H54 (cell line): ENCODE measurements around the gene EMC6.

Experiments used
- DNase-seq: peaks from one replicate; pipeline ENCODE4 v3.0.0; 2011; ENCODE audit warnings: low spot score, mixed read lengths; ENCODE audit not compliant: insufficient read length
- FAIRE-seq: peaks from 3 replicates; lab custom pipeline; 2011; peaks lifted over from hg19 to GRCh38; lab: Jason Lieb, UNC
- POLR2A ChIP-seq: IDR thresholded peaks from 2 replicates; pipeline ENCODE4 v1.6.1; 2011; ENCODE audit warnings: low read depth, mild to moderate bottlenecking, low read length

Gene EMC6

DNA sequence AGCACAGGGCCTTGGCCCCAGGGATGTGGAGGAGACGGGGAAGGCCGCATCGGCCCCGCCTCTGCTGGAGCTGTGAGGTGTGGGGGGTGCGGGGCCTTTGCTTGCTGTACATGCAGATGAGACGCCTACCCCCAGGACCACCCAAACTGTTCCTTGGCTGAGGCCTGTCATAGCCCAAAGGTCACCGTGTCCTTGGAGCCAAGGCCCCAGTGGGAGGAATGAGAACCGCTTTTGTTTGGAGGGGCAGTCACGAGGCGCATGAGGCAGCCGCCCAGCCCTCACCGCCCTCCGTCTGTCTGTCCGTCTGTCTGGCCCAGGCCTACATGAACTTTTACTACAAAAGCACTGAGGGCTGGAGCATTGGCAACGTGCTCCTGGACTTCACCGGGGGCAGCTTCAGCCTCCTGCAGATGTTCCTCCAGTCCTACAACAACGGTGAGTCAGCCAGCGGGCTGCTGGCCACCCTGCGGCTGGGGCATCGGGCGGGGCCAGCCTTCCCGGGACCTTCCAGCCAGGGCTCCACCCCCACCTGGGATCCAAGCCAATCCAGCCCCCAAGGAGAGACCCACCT lies 9.0 kb upstream of the EMC6 start:
- TF ChIP-seq POLR2A, result no peak; the same call in 1 of the 2 replicates
- DNase-seq (peak; percentile 93), FAIRE-seq (peak; percentile 92)

DNA sequence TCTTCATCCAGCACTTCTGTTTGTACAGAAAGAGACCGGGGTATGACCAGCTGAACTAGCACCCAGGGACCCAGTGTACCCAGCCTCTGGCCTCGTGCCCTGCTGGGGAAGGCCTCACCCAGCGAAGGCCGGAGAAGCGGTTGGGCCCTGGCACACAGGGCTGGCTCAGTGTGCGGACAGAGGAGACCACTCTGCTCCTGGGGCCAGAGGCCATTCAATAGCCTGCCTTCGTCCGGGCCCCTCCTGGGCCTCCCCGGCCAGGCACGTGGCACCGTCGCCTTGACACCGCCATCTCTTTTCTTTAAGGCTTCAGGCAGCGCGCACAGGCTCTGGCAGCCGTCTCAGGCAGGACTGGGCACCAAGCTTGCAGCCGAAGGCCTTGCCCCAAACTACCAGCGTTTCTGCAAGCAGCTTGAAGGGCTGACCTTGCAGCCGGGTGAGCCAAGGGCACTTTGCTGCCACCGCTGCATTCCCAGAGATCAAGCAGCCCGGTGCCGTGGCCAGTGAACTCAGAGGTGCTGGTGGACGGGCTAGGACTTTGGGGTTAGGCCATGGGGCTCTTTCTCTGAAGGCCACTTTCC lies 8.2 kb upstream of the EMC6 start:
- TF ChIP-seq POLR2A, result no peak
- FAIRE-seq, result no peak
- no peak for DNase-seq

DNA sequence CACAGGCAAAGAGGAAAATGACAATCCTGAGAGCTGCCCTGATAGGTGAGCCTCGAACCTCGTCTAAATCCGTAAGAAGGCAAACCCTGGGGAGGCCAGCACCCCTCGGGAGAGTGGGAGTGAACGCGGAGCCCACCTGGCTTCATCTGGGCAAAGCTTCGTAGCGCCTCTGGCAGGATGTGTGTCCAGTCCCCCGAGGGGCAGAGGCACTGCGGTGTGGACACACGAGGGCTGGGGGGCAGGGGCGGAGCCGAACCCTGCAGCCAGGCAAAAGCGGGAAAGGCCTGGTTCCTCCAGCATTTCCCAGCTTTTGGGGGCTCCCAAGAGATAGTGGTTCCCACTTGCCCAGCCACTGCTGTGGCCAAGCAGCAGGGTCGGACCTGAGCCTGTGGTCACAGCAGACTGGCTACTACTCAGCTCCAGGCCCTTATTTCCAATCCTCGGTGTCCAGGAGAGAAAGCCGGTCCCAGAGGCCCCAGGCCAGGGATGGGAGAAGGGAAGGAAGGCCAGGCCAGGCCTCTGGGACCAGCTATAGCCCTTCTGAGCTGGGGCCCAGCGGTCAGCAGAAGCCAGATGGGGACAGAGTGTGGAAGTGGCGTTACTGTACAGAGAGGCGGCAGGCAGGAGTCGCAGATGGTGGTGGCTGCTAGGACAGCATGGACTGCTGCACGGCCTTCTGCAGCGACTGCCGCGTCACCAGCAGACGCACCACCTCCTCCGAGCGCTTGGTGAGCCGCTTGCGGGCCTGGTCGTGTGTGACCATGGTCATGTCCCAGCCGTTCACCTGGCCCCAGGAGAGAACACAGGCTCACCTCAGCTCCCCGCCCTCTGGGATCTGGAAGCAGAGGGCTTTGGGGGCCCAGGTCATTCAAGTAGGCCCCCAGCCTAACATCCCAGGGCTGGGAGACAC lies 5.3 kb upstream of the EMC6 start:
- FAIRE-seq (no peak), DNase-seq (no peak)
- no peak for TF ChIP-seq POLR2A

DNA sequence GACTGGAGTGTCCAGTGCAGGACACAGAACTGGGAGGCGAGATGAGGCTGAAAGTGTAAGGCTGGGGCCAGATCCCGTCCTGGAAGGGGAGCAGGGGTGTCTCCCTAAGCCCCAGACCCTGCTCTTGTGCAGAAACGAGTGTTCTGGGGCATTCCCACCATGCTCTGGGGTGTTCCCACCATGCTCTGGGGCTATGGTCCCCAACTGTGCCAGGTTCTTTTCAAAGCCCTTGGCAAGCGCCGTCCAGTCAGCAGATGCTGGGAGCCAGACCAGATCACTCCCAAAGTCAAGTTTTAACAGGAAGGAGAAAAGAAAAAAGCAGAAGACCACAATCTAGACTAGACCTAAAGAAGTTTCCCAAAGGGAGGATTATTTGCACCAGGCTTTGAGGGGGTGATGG lies 2.8 kb upstream of the EMC6 start:
- no peak for TF ChIP-seq POLR2A
- FAIRE-seq (no peak), DNase-seq (no peak)

DNA sequence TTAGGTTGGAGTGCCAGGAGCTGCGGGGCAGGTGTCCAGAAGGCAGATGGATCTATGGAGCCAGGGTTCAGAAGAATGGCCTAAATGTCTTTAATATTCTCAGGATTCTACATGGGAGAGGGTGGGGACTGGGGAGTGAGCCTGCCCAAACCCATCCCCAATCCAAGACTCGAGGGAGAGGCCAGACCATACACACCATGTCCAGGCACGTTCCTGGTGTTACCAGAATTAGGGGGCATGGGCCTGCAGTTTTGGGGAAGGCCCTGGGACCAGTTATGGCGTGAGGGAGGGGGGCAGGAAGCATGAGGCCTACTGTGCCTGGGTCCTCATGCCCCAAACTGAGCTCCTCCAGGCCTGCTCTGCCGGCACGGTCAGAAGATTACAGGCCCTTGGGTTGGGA lies 2.1 kb upstream of the EMC6 start:
- FAIRE-seq (no peak), DNase-seq (no peak)
- no peak for TF ChIP-seq POLR2A

DNA sequence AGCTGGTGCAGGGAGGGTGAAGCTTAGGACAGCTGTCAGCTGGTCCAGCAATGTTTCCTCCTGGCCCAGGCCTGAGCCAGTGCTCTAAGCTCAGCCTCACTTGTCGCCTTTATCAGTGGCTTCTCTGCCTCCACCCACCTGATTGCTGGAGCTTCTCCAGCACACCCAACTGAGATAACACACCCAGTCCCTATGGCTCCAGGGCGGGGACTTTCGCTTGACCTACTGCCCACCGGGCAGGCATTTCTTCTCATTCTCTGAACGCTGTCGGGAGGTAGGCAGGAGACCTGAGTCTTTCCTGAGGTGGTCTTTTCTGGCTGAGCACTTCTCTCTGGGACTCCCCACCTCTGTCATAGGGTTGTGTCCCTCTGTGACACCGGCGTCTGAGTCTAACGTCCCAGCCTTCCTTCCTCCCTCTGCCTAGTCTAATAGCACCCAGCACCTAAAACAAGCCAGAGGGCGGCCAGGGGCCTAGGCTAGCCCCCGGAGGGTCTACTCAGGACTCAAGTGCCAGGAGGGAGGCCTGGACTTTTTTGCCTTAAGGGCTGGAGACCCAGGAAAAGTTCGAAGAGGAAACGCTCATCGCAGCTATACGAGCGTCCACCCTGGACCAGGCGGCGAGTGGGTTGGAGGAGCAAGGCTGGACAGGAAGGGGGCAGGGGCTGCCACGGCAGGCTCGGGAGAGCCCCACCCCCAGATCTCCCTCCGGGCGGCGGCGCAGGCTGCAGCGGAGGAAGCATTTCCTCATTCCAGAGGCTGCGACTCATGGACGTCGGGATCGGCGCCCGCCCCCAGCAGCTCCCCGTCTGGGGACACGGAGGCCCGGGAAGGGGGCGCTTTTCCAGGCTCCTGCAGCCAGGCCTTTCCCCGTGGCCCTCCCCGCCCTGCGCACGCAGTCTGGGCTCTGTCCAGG lies 990 bp upstream of the EMC6 start:
- DNase-seq (peak; percentile 89), FAIRE-seq (no peak)
- peak; percentile 29 for TF ChIP-seq POLR2A

DNA sequence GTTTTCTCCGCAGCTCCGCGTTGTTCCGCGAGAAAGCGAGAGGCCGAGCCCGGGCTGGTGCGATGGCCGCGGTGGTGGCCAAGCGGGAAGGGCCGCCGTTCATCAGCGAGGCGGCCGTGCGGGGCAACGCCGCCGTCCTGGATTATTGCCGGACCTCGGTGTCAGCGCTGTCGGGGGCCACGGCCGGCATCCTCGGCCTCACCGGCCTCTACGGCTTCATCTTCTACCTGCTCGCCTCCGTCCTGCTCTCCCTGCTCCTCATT lies 404 bp downstream of the EMC6 start:
- DNase-seq (no peak), FAIRE-seq (no peak)
- no peak for TF ChIP-seq POLR2A

DNA sequence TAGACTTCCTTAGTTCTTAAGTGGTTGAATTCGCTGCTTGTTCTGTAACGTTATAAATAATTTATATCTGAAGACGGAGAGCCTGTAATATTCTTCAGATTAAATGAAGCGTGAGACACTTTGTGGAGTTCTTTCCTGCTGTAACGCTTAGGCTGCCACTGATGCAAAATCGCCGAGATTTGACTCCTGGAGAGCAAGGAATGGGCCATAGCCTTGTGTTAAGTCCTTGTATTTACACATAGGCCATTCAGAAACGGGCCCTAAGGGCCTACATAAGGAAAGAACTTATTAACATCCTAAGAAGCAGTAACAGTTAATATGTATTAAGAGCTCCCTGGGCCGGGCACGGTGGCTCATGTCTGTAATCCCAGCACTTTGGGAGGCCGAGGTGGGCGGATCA lies 936 bp downstream of the EMC6 start:
- no peak for FAIRE-seq
- TF ChIP-seq POLR2A, result no peak
- DNase-seq, result no peak

DNA sequence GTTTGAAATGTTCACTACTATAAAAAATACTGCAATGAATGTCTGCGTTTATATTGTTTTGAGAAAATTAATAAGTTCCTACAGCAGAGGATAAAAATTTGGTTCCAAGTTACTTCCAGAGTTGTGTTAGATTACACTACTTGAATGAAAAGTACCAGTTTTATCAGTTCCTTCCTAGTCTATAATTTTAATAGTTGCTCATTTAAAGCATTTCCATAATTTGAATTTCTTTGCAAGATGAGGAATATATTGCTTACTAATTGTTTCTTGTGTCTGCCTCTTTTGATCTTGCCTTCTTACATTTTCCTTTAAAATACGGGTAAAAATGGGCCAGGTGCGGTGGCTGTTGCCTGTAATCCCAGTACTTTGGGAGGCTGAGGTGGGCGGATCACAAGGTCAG lies 4.0 kb downstream of the EMC6 start:
- FAIRE-seq, result no peak
- no peak for TF ChIP-seq POLR2A
- DNase-seq, result no peak

DNA sequence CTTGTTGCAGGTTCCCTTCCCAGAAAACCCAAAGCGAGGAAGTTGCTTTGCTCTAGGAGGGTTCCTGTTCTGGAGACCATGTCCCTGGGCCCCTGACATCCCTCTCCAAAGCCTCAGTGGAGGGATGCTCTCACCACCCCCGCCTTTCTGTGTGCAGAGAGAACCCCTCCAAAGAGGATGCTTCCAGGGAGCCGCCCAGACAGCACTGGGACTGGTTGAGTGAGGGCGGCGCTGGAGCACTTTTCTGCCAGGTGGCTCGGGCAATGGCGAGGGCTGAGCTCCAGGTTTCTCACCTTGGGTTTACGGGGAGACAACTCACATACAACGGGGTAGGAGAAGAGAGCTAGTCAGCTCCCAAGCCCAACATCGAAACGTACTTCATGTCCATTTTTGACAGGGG lies 7.3 kb downstream of the EMC6 start:
- no peak for TF ChIP-seq POLR2A
- DNase-seq, result no peak
- FAIRE-seq, result no peak

DNA sequence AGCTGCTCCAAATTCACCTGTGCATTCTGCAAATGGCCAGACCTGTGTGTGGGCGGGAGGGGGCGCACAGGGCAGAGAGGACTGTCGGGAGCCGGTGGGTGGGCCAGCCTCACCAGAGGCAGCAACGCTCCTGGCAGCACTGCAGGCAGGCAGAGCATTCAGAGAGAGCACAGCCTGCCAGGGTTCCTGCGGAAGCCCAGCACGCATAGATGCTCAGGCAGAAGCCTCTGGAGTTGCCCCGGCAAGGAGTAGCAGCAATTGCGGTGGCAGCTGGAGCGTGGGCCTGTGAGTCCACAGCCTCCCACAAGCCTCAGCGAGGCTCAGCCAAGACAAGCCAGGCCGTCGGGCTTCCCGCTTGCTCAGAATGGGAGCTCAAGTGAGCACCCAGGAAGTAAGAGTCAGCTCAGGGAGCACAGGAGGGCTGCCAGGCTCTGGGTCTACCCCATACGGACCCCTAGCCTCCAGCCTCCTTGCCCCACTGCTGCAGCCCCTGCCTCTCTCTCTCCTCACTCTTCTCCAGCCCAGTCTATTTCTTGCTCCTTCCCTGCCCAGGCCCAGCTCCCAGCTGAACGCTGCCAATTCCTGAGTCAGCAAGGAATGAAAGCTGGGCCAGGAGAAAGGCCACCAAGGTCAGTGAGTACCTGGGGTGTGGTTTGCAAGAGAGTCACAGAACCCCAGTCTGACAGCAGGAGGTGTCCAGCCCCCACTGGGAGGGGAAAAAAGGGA lies 9.6 kb downstream of the EMC6 start:
- DNase-seq (peak; percentile 65), FAIRE-seq (no peak)
- no peak for TF ChIP-seq POLR2A

DNA sequence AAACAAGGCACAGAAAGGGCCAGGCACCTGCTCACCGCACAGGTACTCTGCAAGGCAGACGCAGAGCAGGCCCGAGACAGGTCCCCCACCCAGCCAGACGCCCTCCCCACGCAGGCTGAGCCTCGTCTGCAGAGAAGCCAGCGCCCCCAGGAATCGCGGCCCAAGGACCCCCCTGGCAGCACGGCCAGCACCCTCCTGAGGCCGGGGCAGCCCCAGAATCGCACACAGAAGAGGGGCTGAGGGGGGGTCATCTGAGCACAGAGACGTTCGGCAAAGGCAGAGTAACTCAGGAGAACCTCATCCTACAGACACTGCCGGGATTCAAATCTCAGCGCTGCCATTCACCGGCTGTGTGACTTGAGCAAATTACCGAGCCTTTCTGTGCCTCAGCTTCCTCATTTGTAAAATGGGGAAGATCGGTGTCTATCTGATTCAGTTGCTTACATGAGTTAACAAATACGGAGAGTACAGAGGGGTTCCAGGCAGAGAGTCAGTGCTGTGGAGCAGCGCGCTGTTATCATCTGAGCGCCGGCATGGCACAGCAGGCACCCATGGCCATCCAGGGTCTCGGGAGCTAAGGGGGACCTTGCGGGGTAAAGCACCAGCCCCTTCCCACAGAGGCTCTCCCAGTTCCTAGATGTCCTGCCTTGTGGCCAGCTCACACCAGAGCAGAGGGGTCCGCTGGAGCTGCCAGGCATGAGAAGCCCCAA lies 10.4 kb downstream of the EMC6 start:
- DNase-seq, result no peak
- TF ChIP-seq POLR2A, result no peak
- no peak for FAIRE-seq
